GM19452 (cell line): ENCODE data around the gene RBM23.
"Not testable (repeated sequence)": the region's sequence is repeated elsewhere in the genome, so short reads cannot be mapped to it uniquely, and the experiment has no call there.

ENCODE experiments used
- ATAC-seq: cut with Tn5 transposase; IDR thresholded peaks from one replicate; pipeline ENCODE4 v1.9.1; 2021; ENCODE audit not compliant: unreplicated experiment

The RBM23 gene

DNA sequence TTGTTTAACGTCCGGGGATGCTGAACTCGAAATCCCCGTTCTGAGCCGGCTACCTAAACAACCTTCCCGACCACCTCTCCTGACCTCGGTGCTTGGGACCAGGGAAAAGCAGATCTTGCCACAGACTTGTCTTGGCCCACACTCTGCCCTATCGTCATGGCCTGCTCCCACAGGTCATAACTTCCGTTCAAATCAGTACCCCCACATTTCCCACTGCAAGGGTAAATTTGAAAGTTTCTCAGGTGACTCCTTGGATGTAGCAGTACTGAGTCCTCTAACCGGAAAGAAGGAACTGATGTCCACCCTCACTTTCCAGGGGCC is 612 bp upstream of the RBM23 start:
- peak; percentile 3 for ATAC-seq

DNA sequence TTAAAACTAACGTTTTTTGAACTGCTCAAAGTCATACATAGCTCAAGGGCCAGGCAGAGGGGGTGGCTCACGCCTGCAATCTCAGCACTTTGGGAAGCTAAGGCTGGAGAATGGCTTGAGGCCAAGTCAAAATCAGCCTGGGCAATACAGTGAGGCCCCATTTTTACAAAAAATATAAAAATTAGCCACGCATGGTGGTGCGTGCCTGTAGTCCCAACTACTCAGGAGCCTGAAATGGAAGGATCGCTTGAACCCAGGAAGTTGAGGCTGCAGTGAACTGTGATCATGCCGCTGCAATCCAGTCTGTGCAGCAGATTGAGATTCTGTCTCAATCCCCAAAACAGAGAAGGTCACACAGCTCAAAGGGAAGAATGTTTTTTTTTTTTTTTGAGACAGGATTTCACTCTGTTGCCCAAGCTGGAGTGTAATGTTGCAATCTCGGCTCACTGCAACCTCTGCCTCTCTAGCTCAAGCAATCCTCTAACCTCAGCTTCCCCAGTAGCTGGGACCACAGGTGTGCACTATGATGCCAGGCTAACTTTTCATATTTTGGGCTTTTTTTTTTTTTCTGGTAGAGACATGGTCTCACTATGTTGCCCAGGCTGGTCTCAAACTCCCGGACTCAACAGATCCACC is 2.9 kb downstream of the RBM23 start:
- no peak for ATAC-seq

DNA sequence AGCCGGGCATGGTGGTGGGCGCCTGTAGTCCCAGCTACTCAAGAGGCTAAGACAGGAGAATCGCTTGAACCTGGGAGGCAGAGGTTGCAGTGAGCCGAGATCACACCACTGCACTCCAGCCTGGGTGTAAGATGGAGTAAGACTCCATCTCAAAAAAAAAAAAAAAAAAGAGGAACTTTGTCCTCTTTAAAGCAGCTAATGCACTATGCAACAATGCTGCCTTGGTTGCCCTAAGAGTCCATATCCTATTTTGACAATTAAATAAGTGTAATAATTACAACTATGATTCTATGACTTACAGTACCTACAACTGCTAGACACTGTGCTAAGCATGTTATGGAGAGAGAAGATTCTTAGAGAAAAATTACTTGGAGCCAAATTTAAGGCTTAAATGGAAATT is 4.1 kb downstream of the RBM23 start:
- ATAC-seq: not testable (repeated sequence)

DNA sequence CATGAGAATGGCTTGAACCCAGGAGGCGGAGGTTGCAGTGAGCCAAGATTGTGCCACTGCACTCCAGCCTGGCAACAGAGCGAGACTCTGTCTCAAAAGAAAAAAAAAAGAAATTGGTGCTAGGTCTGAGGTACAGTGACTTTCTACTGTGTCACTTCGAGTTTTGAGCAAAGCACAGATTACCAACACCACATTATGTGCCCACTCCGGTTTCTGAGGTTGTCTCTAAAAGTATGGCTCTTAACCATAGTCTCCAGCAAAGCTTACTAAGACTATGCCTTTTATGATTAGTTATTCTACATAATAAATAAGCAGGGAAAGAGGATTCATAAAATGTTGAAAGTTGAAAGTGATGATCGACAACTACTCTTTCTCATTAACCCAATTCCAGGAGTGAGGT is 8.0 kb downstream of the RBM23 start:
- ATAC-seq: no peak

DNA sequence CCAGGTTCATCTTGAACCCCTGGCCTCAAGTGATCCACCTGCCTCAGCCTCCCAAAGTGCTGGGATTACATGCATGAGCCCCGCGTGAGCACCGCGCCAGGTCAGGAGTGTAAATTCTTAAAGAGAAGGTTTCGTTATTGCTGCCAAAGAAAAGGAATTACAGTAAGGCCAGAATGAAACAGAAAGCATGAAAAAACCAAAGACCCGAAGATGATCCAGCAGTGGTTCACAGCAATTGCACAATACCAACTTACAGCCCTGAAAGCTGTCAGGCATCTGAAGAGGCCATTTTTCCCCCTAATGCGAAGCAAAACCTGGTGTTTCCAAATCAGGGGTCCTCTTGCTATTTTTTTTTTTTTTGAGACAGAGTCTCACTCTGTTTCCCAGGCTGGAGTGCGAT is 10.3 kb downstream of the RBM23 start:
- ATAC-seq: no peak

DNA sequence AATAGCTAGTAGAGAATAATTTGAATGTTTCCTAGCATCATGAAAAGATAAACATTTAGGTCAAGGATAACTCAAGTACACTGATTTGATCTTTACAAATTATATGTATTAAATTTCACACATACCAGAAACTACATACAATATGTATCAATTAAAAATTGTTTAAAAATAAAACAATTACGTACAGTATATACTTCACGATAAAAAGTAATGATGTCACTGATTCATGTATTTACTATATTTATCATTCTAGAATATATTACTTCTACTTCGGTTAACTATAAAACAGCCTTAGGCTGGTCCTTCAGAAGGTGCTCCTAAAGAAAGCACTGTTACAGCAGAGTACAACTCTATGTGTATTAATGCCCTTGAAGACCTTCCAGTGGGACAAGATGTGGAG is 11.5 kb downstream of the RBM23 start:
- no peak for ATAC-seq

DNA sequence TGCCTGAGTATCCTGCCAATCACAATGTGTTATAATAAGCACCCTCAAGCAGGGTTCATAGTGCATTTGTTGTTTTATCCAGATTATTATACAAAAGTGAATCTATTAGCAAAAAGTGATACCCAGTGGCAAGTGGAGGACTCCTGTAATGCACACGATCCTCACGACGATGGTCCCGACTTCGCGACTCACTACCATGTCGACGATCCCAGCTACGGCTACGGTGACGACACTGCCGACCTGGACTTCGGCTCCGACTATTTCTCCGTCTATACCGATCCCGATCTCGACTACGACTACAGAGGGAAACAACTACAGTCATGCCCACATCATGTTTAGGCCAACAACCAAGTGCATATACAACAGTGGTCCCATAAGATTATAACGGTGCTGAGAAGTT is 12.9 kb downstream of the RBM23 start:
- ATAC-seq: no peak

DNA sequence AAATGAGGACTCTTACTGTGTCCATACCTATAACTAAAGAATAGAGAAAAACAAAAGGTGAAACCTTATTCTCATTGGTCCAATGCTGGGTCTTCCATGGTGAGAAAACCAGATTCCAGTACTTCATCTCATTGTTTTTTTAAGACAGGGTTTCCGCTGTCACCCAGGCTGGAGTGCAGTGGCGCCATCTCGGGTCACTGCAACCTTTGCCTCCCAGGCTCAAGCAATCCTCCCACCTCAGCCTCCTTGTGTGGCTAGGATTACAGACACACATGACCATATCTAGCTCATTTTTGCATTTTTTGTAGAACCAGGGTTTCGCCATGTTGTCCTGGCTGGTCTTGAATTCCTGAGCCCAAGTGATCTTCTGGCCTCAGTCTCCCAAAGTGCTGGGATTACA is 13.3 kb downstream of the RBM23 start:
- no peak for ATAC-seq

DNA sequence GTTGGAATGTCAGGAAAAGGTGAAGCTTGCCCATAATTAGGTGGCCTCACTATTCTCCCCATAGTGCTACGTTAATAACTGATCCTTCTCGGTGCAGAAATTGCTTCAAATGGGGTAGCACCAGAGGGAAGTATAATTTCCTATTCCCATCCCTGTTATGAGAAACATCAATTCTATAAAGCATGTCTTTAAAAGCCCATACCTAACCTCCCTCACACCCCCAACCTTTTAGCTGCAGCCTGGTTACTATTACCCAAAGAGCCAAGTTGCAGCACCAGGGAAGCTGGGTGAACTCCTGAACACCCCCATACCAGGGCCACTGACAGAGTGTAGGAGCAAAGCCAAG is 15.2 kb downstream of the RBM23 start:
- ATAC-seq: no peak

DNA sequence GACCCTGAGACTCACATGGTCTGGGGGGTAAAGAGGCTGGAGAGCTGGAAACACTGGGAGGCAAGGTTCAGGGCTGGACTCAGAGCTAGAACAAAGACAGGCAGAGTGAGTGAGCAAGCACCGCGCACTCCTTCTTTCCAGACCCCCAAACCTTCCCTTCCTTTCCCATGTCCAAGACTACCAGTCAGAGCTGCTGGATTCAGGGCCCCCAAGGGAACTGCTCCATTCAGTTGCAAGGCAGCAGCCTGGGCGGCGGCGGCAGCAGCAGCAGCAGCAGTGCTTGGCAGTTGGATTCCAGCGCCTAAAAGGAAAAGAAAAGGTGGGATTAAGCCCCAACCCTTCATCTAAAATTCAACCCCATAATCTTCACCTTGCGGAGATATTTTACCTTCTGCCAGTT is 17.1 kb downstream of the RBM23 start:
- no peak for ATAC-seq

DNA sequence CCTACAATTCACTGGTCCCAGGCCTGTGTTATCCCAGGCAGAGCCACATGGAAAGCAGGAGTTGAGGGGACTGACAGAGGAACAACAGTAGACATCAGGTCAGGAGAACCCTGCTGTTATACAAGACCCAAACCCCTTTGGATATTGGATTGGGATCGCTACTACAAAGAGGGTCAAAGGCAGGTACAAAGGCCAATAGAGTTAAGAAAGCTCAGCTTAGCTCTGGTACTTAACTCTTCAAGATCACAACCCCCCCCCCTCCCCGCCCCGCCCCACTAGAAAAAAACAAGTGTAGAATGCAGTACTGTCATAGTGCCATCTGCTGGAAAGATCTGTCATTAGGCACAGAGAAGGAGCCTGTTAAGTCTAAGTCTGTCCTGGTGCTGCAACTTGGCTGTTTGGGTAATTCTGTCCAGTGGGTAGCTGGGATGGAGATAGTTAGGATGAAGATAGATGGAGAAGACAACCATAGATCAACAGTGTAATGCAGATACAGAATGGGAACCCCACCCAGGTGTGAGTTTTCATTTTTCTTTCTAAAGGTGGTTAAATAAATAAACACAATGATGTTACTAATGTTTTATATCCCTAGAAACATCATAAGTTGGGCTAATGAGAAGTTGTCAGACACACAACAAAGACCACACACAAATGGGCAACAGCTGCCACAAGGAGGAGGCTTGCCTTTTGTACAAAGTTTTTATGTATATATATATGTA is 18.7 kb downstream of the RBM23 start:
- no peak for ATAC-seq

DNA sequence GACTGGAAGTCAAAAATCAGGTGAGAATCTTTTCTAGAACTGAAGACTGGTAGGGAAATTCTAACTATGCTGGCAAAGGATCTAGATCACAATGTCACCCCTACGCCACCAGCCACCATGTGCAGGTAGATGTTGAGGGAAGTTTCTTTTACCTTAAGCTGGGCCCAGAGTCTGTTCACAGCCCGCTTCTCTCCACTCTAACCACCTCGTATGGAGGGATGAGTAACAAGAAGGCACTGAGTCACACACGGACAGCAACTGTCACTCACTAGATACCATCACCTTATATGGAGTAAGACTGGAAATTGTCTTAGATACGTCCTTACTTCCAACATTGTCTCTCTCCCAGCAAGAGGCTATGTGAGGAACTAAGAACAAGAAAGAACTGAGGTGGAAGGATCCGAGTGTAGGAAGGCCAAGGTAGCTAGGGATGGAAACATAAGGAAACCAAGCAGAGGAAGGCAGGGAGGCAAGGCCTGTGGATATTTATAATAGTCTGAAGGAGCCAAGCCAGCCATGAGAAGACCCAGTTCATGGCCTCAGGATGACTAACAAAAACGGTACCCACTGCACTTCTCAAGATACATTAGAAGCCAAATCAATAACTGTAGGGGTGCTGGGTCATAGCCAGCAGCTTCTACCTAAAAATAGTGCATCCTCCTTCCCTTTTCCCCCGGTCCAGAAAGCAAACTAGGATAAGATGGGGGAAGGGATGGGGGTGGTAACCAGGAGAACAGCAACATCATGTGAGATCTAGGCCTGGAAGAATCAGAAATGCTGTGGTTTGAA is 20.5 kb downstream of the RBM23 start:
- no peak for ATAC-seq

DNA sequence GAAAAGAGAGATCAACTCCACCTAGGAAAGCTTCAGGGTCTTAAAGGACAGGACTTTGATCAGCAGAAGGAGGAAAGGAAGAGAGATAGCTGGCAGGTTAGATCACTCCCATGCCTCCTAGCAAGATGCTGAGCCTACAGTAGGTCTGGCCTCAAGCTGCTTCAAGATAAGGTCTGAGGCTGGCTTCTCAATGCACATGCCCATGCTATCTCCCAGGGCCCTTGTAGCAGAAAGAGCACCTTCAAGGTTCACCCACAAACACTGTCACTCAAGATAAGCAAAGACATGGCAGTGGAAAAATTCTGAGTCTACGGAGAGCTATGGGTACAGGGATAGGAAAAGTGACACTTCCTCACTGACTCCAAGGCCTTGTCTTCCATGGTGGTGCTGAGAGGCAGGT is 21.6 kb downstream of the RBM23 start:
- no peak for ATAC-seq

DNA sequence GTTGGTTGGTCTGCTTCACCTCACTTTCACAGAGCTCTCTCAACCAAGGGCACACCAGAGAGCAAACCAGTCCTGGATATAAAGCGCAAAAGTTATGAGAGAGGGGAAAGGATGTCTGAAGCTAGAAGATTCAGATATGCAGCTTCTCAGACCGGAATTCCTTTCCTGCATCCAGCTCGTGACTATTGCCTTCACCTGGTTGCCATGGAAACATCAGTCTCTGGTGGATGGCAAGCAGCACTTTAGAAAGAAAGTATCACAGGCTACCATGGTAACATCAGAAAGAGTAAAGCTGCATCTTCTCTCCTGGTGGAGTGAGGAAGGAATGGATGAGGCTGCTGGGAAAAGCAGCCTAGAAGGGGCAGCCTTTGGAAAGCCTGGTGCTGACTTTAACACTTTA is 22.2 kb downstream of the RBM23 start:
- no peak for ATAC-seq

DNA sequence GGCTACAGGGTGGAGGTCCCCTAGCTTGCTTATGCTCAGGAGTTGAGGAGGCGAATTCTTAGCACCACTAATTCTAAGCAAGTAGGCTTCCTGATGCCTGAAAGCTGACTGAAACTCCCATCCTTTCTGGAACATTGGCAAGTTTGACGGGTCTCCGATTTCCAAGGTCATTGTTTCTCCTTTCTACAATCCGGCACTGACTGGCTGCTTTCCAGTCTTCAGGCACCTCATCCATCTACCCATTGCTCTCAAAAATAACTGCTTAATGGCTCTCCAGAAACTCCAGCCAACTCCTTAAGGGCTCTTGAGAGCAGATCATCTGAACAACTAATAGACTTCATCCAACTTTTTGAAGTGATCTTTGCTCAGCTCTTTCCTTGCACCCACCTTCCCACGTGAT is 22.6 kb downstream of the RBM23 start:
- no peak for ATAC-seq

DNA sequence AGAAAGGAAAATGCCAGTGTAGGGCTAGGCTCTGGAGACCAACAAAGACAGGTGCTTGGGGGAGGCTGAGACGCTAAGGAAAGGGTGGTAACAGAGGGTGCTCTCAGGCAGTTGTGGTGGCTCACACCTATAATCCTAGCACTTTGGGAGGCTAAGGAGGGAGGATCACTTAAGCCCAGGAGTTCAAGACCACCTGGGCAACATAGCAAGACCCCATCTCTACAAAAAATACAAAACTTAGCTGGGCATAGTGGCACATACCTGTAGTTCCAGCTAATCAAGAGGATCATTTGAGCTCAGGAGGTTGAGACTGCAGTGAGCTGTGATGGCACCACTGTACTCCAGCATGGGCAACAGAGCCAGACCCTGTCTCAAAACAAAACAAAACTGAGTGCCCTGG is 23.5 kb downstream of the RBM23 start:
- ATAC-seq: no peak

DNA sequence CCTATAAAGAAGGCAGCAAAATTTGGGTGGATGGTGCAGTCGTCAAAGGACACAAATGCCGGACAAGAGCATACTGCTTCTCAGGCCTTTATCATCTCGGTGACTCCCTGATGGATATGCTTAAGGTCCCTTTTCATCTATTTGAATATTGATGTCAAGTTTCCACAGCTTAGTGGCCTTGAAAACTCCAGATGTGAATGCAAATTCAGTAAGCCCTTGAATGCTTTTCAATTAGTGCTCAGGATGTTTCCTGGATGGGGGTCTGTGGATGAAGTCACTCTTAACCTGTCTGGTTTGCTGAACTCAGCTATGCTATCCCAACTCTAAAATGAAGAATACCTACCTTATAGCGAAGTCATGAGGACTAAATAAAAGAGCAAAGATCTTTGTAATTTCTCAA is 25.2 kb downstream of the RBM23 start:
- no peak for ATAC-seq

DNA sequence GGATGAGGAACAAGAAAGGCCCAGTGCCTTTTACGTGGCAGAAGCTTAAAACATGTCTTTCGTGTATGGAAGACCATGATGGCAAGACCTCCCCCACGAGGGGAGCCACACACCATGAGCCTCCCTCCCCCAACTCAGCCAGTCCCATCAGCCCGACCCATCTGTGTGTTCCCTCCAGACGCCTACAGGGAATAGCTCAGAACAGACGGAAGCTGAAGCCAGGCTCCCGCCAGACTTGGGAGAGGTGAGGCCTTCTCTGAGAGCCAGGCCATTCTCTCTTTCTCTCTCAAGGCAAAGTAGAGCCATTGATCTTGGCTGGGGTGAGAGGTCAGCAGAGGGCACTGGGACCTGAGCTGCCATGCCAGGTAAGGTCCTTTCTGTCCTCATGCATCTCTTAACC is 26.5 kb downstream of the RBM23 start:
- ATAC-seq: no peak

DNA sequence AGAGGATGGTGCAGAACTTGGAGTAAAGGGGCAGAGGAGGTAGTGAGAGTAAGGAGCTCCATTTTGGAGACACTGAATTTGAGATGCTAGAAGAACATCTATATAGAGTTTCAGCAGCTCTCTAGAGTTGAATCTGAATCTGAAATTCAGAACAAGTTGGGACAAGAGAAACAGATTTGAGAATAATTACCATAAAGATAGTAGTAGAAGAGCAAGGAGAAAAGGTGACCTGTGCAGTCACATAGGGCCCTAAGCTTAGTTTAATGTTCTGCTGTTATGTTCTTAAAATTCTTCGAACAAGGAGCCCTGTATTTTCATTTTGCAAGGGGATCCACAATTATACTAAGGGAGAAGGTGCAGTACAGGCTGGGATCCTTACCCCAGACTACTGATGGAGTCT is 28.5 kb downstream of the RBM23 start:
- no peak for ATAC-seq

DNA sequence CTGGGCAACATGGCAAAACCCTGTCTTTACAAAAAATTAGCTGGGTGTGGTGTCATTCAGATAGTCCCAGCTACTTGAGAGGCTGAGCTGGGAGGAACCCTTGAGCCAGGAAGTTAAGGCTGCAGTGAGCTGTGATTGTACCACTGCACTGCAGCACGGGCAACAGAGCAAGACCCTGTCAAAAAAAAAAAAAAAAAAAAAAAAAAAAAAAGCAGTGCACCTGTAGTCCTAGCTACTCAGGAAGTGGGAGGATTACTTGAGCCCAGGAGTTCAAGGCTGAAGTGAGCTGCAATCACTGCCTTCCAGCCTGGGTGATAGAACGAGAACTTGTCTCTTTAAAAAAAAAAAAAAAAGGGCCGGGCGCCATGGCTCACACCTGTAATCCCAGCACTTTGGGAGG is 30.3 kb downstream of the RBM23 start:
- ATAC-seq: no peak

DNA sequence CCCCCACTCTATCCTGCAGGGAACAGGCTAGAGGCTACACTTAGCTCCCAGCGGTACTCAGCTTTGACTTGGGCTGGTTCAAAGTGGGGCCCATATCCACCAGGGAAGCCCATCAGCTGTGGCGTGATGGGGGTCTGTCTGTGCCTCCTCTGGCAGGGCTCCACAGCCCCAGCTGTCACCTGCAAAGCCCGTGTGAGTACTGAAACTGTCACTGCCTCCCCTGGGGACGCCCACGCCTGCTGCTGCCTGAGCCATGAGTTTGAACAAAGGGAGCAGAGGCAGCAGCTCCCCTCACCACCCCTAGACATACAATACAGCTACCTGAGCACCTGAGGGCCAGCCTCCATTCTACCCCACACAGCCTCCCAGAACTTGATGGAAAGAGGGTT is 31.0 kb downstream of the RBM23 start:
- ATAC-seq: peak; percentile 43

DNA sequence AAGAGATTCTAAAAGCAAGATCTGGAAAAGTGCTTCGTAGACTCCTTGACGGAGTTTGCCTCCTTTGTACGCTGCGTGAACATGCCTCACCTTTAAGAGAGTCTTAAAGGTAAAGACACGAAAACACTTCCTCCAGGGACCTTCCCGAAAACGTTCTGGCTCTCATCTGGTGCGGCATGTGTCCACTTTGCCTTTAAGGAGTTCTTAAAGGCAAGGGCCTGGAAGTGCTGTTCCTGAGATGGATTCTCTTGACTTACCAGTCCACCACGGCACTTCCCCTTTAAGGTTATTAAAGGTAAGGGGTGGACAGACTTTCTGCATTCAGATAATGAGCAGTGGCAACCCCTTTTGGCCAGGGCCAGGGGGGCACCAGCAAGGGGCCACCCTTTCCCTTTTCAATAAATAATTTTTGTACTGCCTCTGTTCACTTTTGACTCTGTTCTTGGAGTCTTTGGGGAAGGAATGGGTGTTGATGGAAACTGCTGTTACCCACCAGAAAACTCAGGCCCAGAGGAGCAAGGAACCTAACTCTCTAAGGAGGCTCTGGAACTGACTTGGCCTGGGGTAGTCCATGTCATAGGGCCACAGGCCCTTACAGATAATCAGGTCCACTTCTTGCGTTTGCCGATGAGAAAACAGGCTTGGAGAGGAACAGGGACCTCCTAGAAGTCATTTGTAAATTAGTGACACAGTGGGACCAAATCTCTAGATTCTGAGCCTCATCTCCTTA is 31.5 kb downstream of the RBM23 start:
- peak; percentile 44 for ATAC-seq
